Germinal center (tissue), 1 donor: Measurements from ENCODE around the gene OXNAD1.
"Not testable (repeated sequence)": the region's sequence is repeated elsewhere in the genome, so short reads cannot be mapped to it uniquely, and the experiment has no call there.

ENCODE experiments used
- DNase-seq: peaks from one replicate; pipeline ENCODE4 v3.0.0; 2012; ENCODE audit warnings: mixed read lengths, low spot score

Gene OXNAD1

DNA sequence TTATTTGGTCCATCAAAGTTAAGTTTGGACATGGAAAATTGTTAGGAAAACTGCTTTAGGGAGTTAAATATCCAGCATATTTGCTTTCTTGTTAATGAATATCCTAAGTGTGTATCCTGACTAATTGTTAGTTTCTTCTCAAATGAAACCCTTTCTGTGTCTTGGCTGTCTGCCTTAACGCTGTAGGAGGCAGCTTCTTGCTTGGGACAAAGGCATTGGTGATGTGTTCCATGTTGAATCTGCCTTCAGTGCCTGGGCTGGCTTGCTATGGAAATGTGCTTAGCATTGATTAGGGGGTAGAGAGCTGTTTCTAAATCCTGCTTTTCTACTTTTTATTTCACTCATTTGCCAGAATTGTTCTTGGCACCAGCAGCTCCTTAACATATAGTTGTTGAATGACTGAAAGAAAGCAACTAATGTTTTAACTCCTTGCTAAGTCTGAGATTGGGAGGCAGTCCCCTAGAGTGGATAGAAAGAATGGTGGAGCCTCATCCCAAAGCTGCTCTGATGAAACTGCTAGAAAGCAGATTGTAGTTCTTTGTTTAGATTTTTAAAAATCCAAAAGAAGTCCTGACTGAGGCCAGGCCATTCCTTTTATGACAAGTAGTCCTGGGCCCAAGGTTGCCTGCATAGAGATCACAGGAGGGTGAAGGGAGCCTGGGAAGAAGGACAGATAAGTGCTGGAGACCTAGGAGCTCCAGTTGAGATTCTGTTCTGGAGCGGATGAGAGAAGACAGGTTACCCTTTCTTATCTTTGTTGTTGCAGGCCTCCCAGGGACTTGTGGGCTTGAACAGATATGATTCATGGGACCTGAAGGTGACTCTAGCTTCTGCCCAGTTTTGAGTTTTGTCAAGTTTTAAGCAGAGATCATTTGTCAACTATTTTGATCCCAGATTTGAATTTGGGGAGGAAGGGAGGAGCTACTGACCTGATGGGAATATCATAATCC is 39.3 kb downstream of the OXNAD1 start:
- DNase-seq, result no peak

DNA sequence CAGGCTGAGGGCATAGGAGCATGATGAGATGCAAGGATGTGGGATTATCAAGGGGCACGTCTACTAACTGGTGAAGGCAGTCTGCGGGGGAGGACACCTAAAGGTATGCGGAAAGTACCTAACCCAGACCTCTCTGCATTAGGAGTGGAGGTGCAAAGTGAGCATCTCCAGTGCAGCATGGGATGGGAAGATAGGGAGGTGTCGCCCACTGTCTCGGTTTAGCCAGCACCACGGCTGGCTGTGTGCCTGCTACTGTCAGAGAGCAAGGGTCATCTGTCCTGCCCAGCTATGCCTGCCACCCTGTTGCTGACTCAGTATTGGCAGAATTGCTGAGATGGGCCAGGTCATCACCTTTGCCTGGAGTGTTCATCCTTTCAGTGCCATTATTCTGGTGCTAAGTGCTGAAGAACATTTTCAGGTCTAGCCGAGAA is 40.1 kb downstream of the OXNAD1 start:
- DNase-seq, result no peak

DNA sequence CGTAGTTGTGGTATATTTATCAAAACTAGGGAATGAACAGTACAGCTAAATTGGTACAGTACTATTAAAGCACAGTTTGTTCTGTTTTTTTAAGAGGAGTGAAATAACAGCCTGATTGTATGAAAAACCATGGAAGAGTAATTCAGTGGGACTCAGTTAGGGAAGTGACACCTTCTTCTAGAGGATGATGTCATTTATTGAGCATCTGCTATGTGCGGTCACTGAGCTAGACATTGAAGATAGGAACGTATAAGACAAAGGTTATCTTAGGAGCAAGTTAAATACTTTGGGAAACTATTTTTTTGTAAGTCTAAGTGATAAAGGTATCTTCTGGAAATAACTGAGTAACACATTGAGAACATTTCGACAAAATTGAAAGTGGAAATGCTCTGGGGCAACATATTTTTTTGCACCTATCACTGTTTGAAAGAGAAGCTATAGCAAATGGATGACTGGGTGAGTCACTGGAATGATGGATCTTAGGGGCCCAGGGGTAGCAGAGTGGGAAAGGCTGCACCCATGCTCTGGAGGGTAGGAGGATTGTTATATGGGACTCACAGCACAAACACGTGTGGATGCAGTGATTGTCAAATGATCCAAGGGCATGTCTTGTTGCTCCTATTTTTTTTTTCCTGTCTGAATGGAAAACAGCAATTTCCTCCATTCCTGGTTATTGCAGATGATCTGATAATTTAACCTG is 43.0 kb downstream of the OXNAD1 start:
- DNase-seq, result no peak

DNA sequence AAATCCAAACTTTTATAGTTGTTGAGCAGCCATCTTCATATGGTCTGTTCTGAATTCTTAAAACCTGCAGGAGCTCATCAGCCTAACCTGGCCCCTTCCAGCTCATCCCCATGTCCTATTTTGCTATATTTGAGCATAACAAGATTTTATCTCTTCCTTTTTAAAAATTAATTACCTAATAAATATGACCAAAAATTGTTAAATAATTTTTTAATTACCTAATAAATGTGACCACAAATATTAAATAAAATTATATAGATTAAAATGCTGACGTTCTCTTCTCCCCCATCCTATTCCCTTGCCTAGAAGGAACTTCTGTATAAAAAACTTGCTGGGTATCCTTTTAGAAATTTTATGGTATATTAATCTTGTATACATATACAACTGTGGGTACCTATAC is 43.7 kb downstream of the OXNAD1 start:
- no peak for DNase-seq

DNA sequence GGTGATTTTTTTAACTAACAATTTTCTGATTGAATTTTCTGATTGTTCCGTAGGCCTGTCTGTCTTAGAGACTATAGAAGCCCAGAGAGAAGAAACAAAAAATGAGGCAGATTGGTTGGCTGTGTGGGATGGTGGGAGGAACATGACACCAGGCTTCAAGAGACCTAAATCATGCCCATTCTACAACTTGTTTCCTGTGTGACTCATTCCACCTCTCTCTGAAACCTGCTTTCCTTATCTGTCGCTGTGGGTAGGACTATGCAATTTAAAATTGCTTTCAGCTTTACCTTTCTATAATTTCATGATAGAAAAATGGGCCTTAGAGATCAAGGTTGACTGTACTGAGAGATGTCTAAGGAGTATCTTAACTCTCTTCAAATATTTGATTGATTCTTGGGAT is 44.5 kb downstream of the OXNAD1 start:
- no peak for DNase-seq

DNA sequence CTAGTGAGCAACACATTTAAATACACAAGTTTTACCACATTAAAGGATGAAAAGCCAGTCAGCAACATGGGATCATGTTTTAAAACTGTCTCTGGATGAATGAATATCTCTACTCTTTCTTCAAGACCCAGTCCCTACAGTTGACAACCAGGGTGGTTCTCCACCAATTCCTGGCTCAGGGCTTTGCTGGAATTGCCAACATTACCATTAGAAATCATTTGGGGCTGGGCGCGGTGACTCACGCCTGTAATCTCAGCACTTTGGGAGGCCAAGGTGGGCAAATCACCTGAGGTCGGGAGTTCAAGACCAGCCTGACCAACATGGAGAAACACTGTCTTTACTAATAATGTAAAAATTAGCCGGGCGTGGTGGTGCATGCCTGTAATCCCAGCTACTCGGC is 45.5 kb downstream of the OXNAD1 start:
- not testable (repeated sequence) for DNase-seq

DNA sequence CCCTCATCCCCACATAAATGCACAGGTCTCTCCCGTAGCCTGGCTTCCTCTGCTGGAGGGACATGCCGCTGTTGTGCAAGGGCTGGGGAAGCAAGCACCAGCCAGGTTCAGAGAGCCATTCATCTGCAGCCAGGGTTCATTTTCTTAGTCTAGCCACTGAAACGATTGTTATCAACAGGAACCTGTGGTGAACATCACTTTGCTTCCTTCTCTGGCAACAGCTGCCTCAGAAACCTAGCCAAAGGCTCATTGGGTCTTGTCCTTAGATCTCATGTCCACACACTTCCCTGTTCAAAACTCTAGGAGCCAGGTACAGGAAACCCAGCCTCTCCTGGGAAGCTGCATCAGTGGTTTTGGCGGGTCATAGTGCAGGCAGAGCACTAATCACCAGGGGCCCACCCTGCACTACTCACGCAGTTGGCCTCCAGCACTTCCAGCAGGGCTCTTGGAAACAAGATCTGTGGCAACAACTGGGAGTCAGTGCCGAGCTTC is 47.0 kb downstream of the OXNAD1 start:
- no peak for DNase-seq

DNA sequence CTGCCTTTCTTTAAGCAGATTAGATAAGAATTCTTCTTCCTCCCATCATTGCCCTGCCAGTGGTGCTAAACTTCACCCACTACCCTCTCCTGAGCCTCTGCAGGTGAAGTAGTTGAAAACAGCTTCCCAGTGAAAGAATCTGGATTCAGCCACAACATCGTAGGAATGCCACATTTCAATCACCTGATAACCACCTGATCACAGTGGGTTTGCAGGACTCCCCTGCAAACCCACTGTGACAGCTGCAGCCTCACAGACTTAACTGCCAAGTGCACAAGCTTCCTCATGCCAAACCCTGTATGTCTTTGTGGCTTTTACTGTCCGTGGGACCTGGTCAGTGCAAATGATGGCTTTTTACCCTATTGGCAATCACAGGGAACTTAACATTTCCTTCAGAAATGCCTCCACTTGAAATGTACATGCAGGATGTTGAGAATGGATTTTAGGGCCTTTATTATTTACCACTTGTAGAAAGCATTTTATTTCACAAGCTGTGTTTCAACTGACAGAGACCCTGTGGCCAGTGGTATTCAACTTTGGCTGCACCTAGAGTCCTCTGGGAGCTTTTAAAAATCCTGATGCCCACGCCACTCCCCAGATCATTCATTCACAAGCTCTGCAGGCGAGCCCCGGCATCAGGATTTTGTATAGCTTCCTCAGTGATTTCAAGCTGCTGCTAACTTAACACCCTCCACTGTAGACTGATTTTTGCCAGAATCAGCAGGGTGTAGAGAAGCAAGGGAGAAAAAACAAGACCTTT is 49.1 kb downstream of the OXNAD1 start:
- no peak for DNase-seq

DNA sequence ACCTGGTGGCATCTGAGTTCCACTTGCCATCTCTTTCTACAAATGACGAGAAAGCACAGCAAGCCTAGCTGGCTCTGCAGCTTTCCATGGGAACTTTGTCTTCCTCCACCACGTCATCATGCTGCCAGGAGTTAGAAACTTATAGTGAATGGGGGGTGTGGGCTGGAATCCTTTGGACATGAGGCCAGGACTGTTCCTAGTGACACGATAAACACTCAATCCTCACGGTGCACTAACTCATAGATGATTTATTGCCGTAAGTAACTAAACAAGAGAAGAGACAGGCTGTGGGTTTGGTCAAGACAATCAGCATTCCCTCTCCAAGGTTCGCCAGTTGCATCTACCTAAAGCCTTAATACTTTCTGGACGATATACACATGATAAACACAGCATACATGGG is 50.6 kb downstream of the OXNAD1 start:
- no peak for DNase-seq

DNA sequence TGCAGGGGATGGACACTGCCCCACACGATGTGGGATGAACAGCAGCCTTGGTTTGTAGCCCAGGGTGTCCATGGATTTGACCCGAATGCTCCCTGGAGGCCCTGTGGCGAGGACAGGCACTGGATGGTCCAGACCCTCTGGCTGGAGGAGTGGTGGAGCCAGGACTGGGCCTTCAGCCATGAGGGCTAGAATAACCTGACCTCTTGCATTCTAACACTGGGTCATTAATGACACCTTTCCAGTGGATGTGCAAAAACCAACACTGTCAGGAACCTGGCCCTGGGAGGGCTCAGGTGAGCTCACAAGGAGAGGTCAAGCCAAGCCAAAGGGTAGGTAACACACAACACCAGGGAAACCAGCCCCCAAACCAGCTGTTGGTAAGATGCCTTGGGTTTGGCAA is 51.4 kb downstream of the OXNAD1 start:
- no peak for DNase-seq

DNA sequence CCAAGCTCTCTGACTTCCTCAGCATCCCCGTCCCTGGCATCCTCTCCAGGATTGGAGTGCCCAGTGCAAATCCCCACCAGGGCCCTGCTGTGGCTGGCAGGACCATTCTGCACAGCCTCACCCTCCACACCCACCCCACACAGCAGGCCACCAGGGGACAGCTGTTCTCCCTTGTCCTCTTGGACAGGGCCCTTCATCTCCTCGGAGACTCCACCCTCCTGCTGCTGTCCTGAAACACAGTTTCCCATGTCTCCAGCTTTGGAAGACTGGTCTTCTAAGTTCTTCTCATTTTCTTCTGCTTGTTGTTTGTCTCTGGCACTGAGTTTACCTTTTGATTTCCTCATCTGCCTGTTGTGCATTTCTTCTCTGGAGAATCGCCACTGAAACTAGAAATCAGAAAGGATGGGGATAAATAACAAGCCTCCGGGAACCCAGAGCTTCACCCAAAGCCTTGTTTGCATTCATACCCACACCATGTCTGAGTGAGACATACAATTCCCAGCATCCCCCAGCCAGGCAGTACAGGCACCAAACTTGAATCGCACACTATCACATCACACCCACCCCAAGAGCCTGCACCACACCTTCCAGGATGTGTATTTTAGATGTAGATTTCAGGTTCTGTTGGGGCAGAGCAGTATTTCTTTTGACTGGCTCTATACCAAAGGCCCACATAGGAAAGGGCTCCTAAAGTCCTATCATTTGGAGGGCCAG is 52.0 kb downstream of the OXNAD1 start:
- DNase-seq, result no peak

DNA sequence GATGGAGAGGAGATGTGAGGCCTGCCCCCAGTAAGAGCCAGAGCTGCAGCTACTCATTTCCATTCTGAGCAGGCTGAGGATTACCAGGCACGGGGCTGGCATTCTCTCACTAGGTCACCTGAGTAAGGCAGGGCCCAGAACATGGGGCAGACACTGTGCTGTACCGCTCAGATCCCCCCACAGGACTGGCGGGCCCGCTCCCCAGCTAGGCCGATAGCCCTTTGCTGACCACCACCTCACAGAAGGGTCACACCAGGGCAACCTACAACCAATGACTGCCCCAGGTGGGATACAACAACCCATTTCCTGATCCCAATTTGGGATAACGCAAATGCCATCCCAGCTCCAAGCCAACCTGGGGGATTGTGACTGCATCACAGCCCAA is 52.5 kb downstream of the OXNAD1 start:
- DNase-seq, result no peak

DNA sequence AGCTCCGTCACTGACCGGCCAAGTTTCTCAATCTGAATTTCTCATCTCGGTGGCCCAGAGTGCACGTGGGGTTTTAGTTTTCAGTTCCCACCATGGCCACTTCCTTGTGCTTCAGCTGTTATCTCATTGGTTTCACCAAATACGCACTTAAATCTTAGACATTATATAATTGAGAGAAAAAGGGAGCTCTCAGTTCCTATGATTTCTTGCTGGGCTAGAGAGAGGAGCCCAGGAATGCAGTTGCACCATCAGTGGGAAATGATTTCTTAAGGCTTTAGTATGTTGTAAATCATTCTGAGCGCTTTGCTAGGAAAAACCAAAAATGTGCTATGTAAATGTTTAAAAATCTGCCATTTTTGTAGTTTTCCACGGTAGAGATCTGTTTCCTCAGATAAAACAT is 53.2 kb downstream of the OXNAD1 start:
- no peak for DNase-seq

DNA sequence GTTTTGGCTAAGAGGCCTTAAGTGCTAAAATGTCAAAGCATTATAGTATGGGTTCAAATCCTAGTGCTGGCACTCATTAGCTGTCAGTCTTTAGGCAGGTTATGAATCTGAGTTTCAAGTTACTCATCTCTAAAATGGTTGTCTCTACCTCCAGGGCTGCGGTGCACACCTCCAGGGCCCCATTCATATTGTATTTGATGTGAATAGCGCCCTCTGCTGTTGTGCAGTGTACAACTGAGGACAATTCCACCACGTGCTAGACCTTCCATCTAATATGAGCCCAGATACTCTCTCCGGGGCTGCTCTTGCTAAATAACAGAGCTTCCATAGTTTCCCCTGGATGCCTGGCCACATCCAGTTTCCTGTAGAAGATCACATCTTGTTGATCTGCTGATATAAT is 54.3 kb downstream of the OXNAD1 start:
- no peak for DNase-seq

DNA sequence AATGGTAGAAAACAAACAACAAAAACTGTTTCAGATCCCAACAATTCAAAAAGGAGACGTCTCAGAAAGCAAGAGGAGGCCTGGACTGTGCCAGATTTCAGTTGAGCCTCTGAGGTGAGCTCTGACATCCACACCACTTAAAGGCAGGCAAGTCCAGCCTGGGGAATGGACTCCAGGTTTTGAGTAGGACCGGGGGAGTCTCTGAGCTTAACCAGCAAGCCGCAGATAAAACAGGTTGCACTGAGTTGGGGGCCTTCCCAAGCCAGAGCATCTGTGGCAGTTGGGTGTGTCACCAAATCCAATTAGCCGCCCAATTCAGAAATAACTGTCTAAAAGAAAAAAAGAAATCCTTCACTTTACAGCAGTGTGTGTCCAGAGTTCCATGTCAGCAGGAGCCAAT is 54.7 kb downstream of the OXNAD1 start:
- DNase-seq, result no peak

DNA sequence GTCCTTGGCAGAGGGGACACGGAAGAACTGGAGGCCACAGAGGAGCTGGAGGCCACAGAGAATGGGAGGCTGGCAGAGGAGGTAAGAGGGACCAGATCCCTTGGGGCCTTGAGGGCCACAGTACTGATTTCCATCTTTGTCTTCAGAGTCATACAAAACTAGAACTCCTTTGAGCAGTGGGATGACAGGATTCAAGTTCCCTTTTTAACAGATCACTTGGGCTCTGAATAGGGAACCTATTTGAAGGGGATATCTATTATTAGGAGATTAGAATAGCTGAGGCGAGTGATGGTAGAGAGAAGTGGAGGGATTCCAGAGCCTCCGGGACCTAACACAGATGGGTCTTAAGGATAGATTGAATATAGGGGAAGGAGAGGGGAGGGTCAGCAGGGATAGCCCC is 55.7 kb downstream of the OXNAD1 start:
- DNase-seq, result no peak

DNA sequence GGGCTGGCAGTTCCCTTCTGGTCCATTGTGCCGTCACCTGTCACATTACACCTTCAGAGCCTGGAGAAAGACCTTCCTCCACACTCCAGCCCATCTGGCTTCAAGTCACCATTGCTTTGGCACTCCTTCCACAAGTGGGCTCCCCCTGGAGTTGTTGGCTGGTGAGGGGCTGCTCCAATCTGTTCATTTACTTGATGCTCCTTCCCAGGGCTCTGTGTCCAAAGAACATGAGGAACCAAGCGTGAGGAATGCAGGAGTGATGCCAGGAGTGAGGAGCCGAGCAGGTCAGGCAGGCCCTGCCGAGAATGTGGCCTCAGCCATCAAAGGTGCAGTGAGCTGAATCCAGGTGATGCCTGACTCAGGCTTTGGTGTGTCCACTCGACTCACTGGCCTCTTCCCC is 57.2 kb downstream of the OXNAD1 start:
- DNase-seq, result no peak

DNA sequence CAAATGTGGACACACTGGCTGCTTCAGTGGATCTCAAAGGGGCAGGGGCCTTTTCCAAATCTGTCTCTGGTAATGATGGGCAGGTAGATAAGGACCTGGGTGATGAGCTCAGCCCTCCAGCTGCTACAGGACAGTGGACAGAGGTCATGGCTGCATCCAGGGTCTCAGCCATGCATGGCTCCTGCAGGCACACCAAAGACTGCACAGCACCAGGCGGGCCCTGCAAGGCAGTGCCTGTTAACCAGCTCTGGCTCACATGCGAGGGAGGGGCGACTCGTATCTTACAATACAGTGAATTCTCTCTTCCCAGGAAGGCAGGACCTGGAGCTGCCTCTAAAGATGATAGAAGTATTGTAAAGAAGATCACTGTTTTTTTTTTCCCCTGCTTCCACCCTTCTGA is 58.7 kb downstream of the OXNAD1 start:
- no peak for DNase-seq

DNA sequence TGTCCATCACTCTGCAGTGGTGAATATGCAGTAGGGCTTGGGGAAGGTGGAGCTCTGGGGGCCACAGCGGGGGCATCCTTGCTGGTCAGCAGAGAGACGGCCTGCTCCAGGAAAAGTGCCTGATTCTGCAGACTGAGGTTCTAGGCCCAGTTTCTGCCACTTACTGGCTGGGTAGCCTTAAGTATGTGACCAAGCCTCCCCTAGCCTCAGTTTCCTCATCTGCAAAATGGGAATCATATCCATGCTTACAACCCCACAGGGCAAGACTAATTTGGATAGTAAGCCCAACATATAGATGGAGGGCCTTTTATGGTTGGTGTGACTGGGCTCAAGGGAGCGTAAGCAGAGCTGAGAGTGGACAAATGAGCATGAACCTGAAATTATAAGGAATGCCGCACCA is 60.8 kb downstream of the OXNAD1 start:
- no peak for DNase-seq

DNA sequence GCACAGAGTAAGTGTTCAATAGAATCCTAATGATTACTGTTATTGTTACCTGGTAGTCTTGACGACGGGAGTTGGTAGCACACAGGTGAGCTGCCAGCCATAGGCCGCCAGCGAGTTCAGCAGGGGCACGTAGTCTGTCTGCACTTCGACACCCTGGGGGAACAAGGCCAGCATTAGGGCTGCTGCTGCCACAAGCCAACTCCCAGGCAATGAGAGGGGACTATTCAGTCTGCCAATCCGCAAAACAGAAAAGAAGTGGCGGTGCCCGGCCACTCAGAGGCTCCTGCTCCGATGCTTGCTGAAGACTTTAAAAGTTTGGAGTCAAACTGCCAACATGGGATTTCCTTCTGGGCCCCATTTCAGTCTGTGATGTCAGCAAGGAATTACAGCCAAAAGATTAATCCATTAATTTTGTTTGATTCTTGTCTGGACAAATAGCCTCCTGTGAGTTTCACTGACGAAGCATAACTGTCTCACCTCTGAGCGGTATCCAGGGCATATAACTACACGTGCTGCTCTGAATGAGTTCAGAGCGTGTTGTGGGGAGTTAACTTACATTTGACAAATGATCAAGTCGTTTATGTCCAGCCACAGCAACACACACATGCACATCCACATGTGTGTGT is 61.8 kb downstream of the OXNAD1 start:
- no peak for DNase-seq

DNA sequence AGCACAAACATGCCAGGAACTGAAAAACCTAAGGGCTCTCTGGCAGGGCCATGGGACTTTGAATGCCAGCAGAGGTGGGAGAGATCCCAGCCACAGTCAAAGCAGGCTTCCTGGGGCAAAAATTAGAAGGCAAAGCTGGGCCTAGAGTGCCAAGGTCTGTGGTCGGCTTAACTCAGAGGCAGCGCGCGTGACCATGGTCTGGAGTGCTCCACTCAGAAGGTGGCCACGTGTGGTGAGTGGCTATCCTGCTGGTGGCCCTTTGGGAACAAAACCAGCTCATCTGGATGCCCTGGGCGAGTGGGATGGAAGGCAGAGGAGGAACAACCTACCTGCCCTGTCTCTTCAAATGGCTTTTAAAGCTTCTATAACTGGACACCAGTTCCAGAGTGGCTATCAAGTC is 63.1 kb downstream of the OXNAD1 start:
- no peak for DNase-seq
